Progenitor cell of endocrine pancreas (in vitro differentiated cells): ENCODE results near the gene TRNT1. TPM values are rescaled to one million over a fixed set of nuclear protein-coding genes. Genes with fewer than 3 reads are reported as not detected.

Source experiments
- DNase-seq: peaks from one replicate; pipeline ENCODE4 v3.0.0; 2021; ENCODE audit warnings: low spot score; ENCODE audit not compliant: unreplicated experiment
- H3K27ac Mint-ChIP-seq: 2 replicates; pipeline ENCODE4 v1.8.0; 2021; ENCODE audit warnings: mild to moderate bottlenecking, moderate library complexity, mixed read lengths
- H3K27me3 Mint-ChIP-seq: 2 replicates; pipeline ENCODE4 v1.8.0; 2021; ENCODE audit warnings: mixed read lengths
- H3K36me3 Mint-ChIP-seq: 2 replicates; pipeline ENCODE4 v1.8.0; 2022; ENCODE audit warnings: mixed read lengths; ENCODE audit not compliant: insufficient read depth
- H3K4me1 Mint-ChIP-seq: 2 replicates; pipeline ENCODE4 v1.8.0; 2021; ENCODE audit warnings: low read depth, mixed read lengths
- H3K4me3 Mint-ChIP-seq: 2 replicates; pipeline ENCODE4 v1.8.0; 2021; ENCODE audit warnings: low read depth, mild to moderate bottlenecking, moderate library complexity, mixed read lengths
- H3K9me3 Mint-ChIP-seq: 2 replicates; pipeline ENCODE4 v1.8.0; 2021; ENCODE audit warnings: low read depth, mixed read lengths
- CTCF ChIP-seq: fragments of 200-600 bp; sonication (generic); IDR thresholded peaks from one replicate; pipeline ENCODE4 v1.5.0; 2021; ENCODE audit warnings: antibody characterized with exemption, mild to moderate bottlenecking; ENCODE audit not compliant: unreplicated experiment
- total RNA-seq: library from RNA; stranded (reverse); gene quantifications from 2 replicates; pipeline ENCODE4 v1.2.1, GENCODE V29; 2021

Gene TRNT1
- total RNA-seq, 1 donor from 2014 or later = 26.5 TPM

GRCh38 chr3:3194861-3195260, 68.1 kb downstream of the TRNT1 start:
- Mint-ChIP-seq H3K36me3 (no peaks in the 10 kb centered on the region), H3K27ac (no peak overlapping the region), H3K4me3 (no peak overlapping the region), H3K4me1 (peaks cover 7% of the 10 kb centered on the region), H3K27me3 (peaks cover 28% of the 10 kb centered on the region), H3K9me3 (no peaks in the 10 kb centered on the region)
- no peak for DNase-seq
- TF ChIP-seq CTCF = no peak

DNA sequence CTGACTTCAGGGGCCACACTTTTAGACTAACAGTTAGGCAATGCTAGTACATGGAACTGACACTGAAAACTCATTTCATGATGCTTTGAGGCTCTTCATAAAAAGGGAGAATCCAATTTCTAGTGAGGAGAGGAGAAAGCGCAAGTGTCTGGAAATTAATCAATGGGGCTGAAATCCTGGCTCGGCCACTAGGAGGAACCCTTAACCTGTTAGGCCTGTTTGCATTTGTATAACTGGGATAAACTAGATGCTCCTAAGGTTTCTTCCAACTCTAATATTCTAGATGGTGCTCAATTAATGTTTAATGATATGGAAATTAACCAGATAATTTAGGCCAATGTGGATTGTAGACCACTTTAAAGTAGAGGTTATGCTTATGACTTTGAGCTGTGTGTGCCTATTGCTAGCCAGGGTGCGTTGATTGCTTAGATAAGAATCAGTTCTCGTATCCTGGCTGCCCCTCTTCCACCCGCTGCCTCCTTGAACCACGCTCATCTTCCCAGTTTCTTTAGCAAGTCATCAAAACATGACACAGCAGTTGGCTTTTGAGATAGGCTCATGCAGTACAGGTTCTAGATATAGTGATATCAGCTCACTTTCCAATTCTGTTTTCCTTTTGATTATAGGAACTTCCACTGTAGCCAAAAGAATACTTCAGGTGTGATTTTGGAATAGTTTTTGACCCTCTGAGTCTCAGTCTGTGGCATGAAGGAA, 69.6 kb downstream of the TRNT1 start:
- H3K36me3 Mint-ChIP-seq = no peaks in the 10 kb centered on the region
- peaks cover 25% of the 10 kb centered on the region for H3K27me3 Mint-ChIP-seq
- no peak overlapping the region for H3K4me3 Mint-ChIP-seq
- no peaks in the 10 kb centered on the region for H3K9me3 Mint-ChIP-seq
- H3K4me1 Mint-ChIP-seq = peaks cover 11% of the 10 kb centered on the region
- H3K27ac Mint-ChIP-seq = no peak overlapping the region
- TF ChIP-seq CTCF = peak; percentile 74
- no peak for DNase-seq

Other genes with a start within 250 kb of the TRNT1 start
- 0.11 TPM in 1 of 2 replicates, not detected in the other for gene IL5RA, start 16.6 kb upstream of the TRNT1 start, total RNA-seq
- gene CRBN, start 52.8 kb downstream of the TRNT1 start, total RNA-seq = 40.1 and 50.9 TPM in 2 replicates